Bone marrow (tissue), 2 donors: ENCODE data around the gene OPA3.
A peak's percentile ranks its signal among the peaks of the same experiment; 100 is the strongest.

Experiments
- DNase-seq, 2 donors: peaks; one replicate each; lab custom pipeline; 2025; lab: John Stamatoyannopoulos, UW

Gene OPA3

GRCh38 chr19:45564131-45564780 lies 20.3 kb downstream of the OPA3 start:
- no peak for DNase-seq

- no peak for DNase-seq
These were observed 23.9 kb downstream of the OPA3 start for GRCh38 chr19:45560686-45561085.

- DNase-seq, result no peak
These were observed 24.6 kb downstream of the OPA3 start for GRCh38 chr19:45560038-45560437.

GRCh38 chr19:45558399-45558878 lies 26.2 kb downstream of the OPA3 start:
- peak; percentile 6 to 70 for DNase-seq

- DNase-seq, result no peak
These were observed 27.8 kb downstream of the OPA3 start for GRCh38 chr19:45556835-45557234.

GRCh38 chr19:45554481-45554880 lies 30.1 kb downstream of the OPA3 start:
- DNase-seq, result no peak

GRCh38 chr19:45553464-45553863 lies 31.1 kb downstream of the OPA3 start:
- no peak for DNase-seq

- no peak for DNase-seq
These were observed 36.5 kb downstream of the OPA3 start for GRCh38 chr19:45547965-45548609.

GRCh38 chr19:45547211-45547770 lies 37.3 kb downstream of the OPA3 start:
- DNase-seq, result no peak

GRCh38 chr19:45542234-45542668 lies 42.4 kb downstream of the OPA3 start:
- no peak for DNase-seq

- DNase-seq, result no peak
These were observed 45.1 kb downstream of the OPA3 start for GRCh38 chr19:45539459-45539858.

- DNase-seq, result no peak
These were observed 53.3 kb downstream of the OPA3 start for GRCh38 chr19:45531349-45531748.

- DNase-seq, result no peak
These were observed 55.2 kb downstream of the OPA3 start for GRCh38 chr19:45529420-45529785.

GRCh38 chr19:45528744-45529419 lies 55.7 kb downstream of the OPA3 start:
- no peak for DNase-seq

- DNase-seq, result no peak
These were observed 56.4 kb downstream of the OPA3 start for GRCh38 chr19:45528149-45528743.

- no peak for DNase-seq
These were observed 56.9 kb downstream of the OPA3 start for GRCh38 chr19:45527731-45528130.

- no peak for DNase-seq
These were observed 57.6 kb downstream of the OPA3 start for GRCh38 chr19:45526971-45527370.

- no peak for DNase-seq
These were observed 58.5 kb downstream of the OPA3 start for GRCh38 chr19:45526143-45526542.

- DNase-seq, result no peak
These were observed 60.0 kb downstream of the OPA3 start for GRCh38 chr19:45524575-45525129.

- peak; percentile 35 to 88 for DNase-seq
These were observed 60.9 kb downstream of the OPA3 start for GRCh38 chr19:45523642-45524256.
